ENCODE results near the gene PLA1A. TPM values are rescaled to one million over a fixed set of nuclear protein-coding genes. Genes with fewer than 3 reads are reported as not detected.
"Not testable (repeated sequence)": the region's sequence is repeated elsewhere in the genome, so short reads cannot be mapped to it uniquely, and the experiment has no call there.

Gene PLA1A
- total RNA-seq, result 1.1 TPM
- polyA plus RNA-seq, result 3.0 TPM
- long read RNA-seq, donor 1, result 0 reads
- long read RNA-seq, donor 2, result 0 reads
- long read RNA-seq, donor 3, result 0 reads
- long read RNA-seq, donor 4, result 0 reads
- long read RNA-seq, donor 5, partial matches to known transcripts, result 6 of 8 reads
- long read RNA-seq, donor 5, other reads (novel, unspliced or antisense), result 0 of 8 reads
- long read RNA-seq, donor 6, result 0 reads
- long read RNA-seq, donor 7, partial matches to known transcripts, result 0 of 1 reads
- long read RNA-seq, donor 7, other reads (novel, unspliced or antisense), result 0 of 1 reads
- long read RNA-seq, donor 8, result 0 reads
- long read RNA-seq, donor 9, result 0 reads
- long read RNA-seq, donor 10, result 0 reads

- H3K4me3 ChIP-seq (ENCODE audit: low read length in 2 of 2), result no peak within 1 kb of the TSS
- no peak for DNase-seq (ENCODE audit: low read depth in 6 of 9, low spot score in 9 of 9)
These were observed at the start of gene PLA1A for GRCh38 chr3:119597548-119598288. Gene PLA1A (plus strand): TSS chr3:119597885. CDS start chr3:119597914, 29 bp downstream.

GRCh38 chr3:119548341-119548740, 49.3 kb upstream of the PLA1A start:
- Histone ChIP-seq H3K27ac (ENCODE audit: low read depth in 1 of 2, low read length in 1 of 2) (no peak overlapping the region), H3K9me3 (ENCODE audit: control insufficient read depth in 2 of 2, insufficient read depth in 1 of 2, low read length in 1 of 2) (no peaks in the 10 kb centered on the region), H3K4me3 (ENCODE audit: low read length in 2 of 2) (no peak overlapping the region), H3K27me3 (ENCODE audit: control insufficient read depth in 2 of 2, insufficient read depth in 1 of 2, low read length in 1 of 2) (no peaks in the 10 kb centered on the region), H3K36me3 (ENCODE audit: control insufficient read depth in 2 of 2, insufficient read depth in 2 of 2, low read length in 1 of 2) (no peaks in the 10 kb centered on the region), H3K4me1 (ENCODE audit: control insufficient read depth in 2 of 2, insufficient read depth in 2 of 2, low read length in 2 of 2) (no peaks in the 10 kb centered on the region)
- no peak for DNase-seq (ENCODE audit: low read depth in 6 of 9, low spot score in 9 of 9)
- WGBS, result 73% methylated on average over 3 of the region's 3 CpGs

More at GRCh38 chr3:119597548-119598288, at the start of gene PLA1A:
- 94% methylated on average over 7 of the region's 7 CpGs for WGBS
- H3K36me3 ChIP-seq (ENCODE audit: control insufficient read depth in 2 of 2, insufficient read depth in 2 of 2, low read length in 1 of 2), result no peaks in the 10 kb centered on the region
- H3K9me3 ChIP-seq (ENCODE audit: control insufficient read depth in 2 of 2, insufficient read depth in 1 of 2, low read length in 1 of 2), result no peaks in the 10 kb centered on the region
- H3K27me3 ChIP-seq (ENCODE audit: control insufficient read depth in 2 of 2, insufficient read depth in 1 of 2, low read length in 1 of 2), result no peaks in the 10 kb centered on the region
- H3K27ac ChIP-seq (ENCODE audit: low read depth in 1 of 2, low read length in 1 of 2), result no peak within 1 kb of the TSS
- H3K4me1 ChIP-seq (ENCODE audit: control insufficient read depth in 2 of 2, insufficient read depth in 2 of 2, low read length in 2 of 2), result no peaks in the 10 kb centered on the region

GRCh38 chr3:119550192-119550910, 47.3 kb upstream of the PLA1A start:
- no peaks in the 10 kb centered on the region for H3K9me3 ChIP-seq (ENCODE audit: control insufficient read depth in 2 of 2, insufficient read depth in 1 of 2, low read length in 1 of 2)
- no peaks in the 10 kb centered on the region for H3K36me3 ChIP-seq (ENCODE audit: control insufficient read depth in 2 of 2, insufficient read depth in 2 of 2, low read length in 1 of 2)
- no peak for DNase-seq (ENCODE audit: low read depth in 6 of 9, low spot score in 9 of 9)
- no peak overlapping the region for H3K4me3 ChIP-seq (ENCODE audit: low read length in 2 of 2)
- H3K4me1 ChIP-seq (ENCODE audit: control insufficient read depth in 2 of 2, insufficient read depth in 2 of 2, low read length in 2 of 2), result no peaks in the 10 kb centered on the region
- H3K27me3 ChIP-seq (ENCODE audit: control insufficient read depth in 2 of 2, insufficient read depth in 1 of 2, low read length in 1 of 2), result no peaks in the 10 kb centered on the region
- WGBS, result 95% methylated on average over 9 of the region's 9 CpGs
- no peak overlapping the region for H3K27ac ChIP-seq (ENCODE audit: low read depth in 1 of 2, low read length in 1 of 2)

- Histone ChIP-seq H3K4me1 (ENCODE audit: control insufficient read depth in 2 of 2, insufficient read depth in 2 of 2, low read length in 2 of 2) (peaks cover 0 to 4% of the 10 kb centered on the region in 2 donors), H3K36me3 (ENCODE audit: control insufficient read depth in 2 of 2, insufficient read depth in 2 of 2, low read length in 1 of 2) (no peaks in the 10 kb centered on the region), H3K27me3 (ENCODE audit: control insufficient read depth in 2 of 2, insufficient read depth in 1 of 2, low read length in 1 of 2) (no peaks in the 10 kb centered on the region), H3K27ac (ENCODE audit: low read depth in 1 of 2, low read length in 1 of 2) (no peak overlapping the region), H3K9me3 (ENCODE audit: control insufficient read depth in 2 of 2, insufficient read depth in 1 of 2, low read length in 1 of 2) (no peaks in the 10 kb centered on the region), H3K4me3 (ENCODE audit: low read length in 2 of 2) (no peak overlapping the region)
- no peak for DNase-seq (ENCODE audit: low read depth in 6 of 9, low spot score in 9 of 9)
- 92% methylated on average over 5 of the region's 5 CpGs for WGBS
These were observed 46.1 kb upstream of the PLA1A start for GRCh38 chr3:119551598-119551997.

GRCh38 chr3:119552928-119553327, 44.8 kb upstream of the PLA1A start:
- WGBS, result 97% methylated on average over 6 of the region's 6 CpGs
- DNase-seq (ENCODE audit: low read depth in 6 of 9, low spot score in 9 of 9); H3K27ac ChIP-seq (ENCODE audit: low read depth in 1 of 2, low read length in 1 of 2); H3K9me3 ChIP-seq (ENCODE audit: control insufficient read depth in 2 of 2, insufficient read depth in 1 of 2, low read length in 1 of 2); H3K27me3 ChIP-seq (ENCODE audit: control insufficient read depth in 2 of 2, insufficient read depth in 1 of 2, low read length in 1 of 2); H3K4me3 ChIP-seq (ENCODE audit: low read length in 2 of 2); H3K36me3 ChIP-seq (ENCODE audit: control insufficient read depth in 2 of 2, insufficient read depth in 2 of 2, low read length in 1 of 2); H3K4me1 ChIP-seq (ENCODE audit: control insufficient read depth in 2 of 2, insufficient read depth in 2 of 2, low read length in 2 of 2): not testable (repeated sequence)

- 77% methylated on average over 5 of the region's 5 CpGs for WGBS
- Histone ChIP-seq H3K9me3 (ENCODE audit: control insufficient read depth in 2 of 2, insufficient read depth in 1 of 2, low read length in 1 of 2) (no peaks in the 10 kb centered on the region), H3K4me3 (ENCODE audit: low read length in 2 of 2) (no peak overlapping the region)
These were observed 43.8 kb upstream of the PLA1A start for GRCh38 chr3:119553823-119554415.

GRCh38 chr3:119555309-119555735, 42.4 kb upstream of the PLA1A start:
- H3K27ac ChIP-seq (ENCODE audit: low read depth in 1 of 2, low read length in 1 of 2), result no peak overlapping the region

More at GRCh38 chr3:119553823-119554415, 43.8 kb upstream of the PLA1A start:
- H3K36me3 ChIP-seq (ENCODE audit: control insufficient read depth in 2 of 2, insufficient read depth in 2 of 2, low read length in 1 of 2), result no peaks in the 10 kb centered on the region
- H3K27me3 ChIP-seq (ENCODE audit: control insufficient read depth in 2 of 2, insufficient read depth in 1 of 2, low read length in 1 of 2), result no peaks in the 10 kb centered on the region
- H3K27ac ChIP-seq (ENCODE audit: low read depth in 1 of 2, low read length in 1 of 2), result no peak overlapping the region
- no peak for DNase-seq (ENCODE audit: low read depth in 6 of 9, low spot score in 9 of 9)
- peaks cover 0 to 4% of the 10 kb centered on the region in 2 donors for H3K4me1 ChIP-seq (ENCODE audit: control insufficient read depth in 2 of 2, insufficient read depth in 2 of 2, low read length in 2 of 2)

GRCh38 chr3:119555929-119556328, 41.8 kb upstream of the PLA1A start:
- peak overlapping the region; percentile 37 to 52 for H3K27ac ChIP-seq (ENCODE audit: low read depth in 1 of 2, low read length in 1 of 2)
- H3K36me3 ChIP-seq (ENCODE audit: control insufficient read depth in 2 of 2, insufficient read depth in 2 of 2, low read length in 1 of 2), result no peaks in the 10 kb centered on the region
- H3K4me3 ChIP-seq (ENCODE audit: low read length in 2 of 2), result no peak overlapping the region
- H3K4me1 ChIP-seq (ENCODE audit: control insufficient read depth in 2 of 2, insufficient read depth in 2 of 2, low read length in 2 of 2), result peaks cover 0 to 7% of the 10 kb centered on the region in 2 donors
- H3K9me3 ChIP-seq (ENCODE audit: control insufficient read depth in 2 of 2, insufficient read depth in 1 of 2, low read length in 1 of 2), result no peaks in the 10 kb centered on the region
- no peak for DNase-seq (ENCODE audit: low read depth in 6 of 9, low spot score in 9 of 9)
- H3K27me3 ChIP-seq (ENCODE audit: control insufficient read depth in 2 of 2, insufficient read depth in 1 of 2, low read length in 1 of 2), result no peaks in the 10 kb centered on the region
- WGBS, result 79% methylated on average over 1 of the region's 1 CpG

More at GRCh38 chr3:119555309-119555735, 42.4 kb upstream of the PLA1A start:
- H3K27me3 ChIP-seq (ENCODE audit: control insufficient read depth in 2 of 2, insufficient read depth in 1 of 2, low read length in 1 of 2), result no peaks in the 10 kb centered on the region
- H3K36me3 ChIP-seq (ENCODE audit: control insufficient read depth in 2 of 2, insufficient read depth in 2 of 2, low read length in 1 of 2), result no peaks in the 10 kb centered on the region
- peaks cover 0 to 7% of the 10 kb centered on the region in 2 donors for H3K4me1 ChIP-seq (ENCODE audit: control insufficient read depth in 2 of 2, insufficient read depth in 2 of 2, low read length in 2 of 2)
- WGBS, result 57% methylated on average over 4 of the region's 4 CpGs
- DNase-seq (ENCODE audit: low read depth in 6 of 9, low spot score in 9 of 9), result no peak
- H3K4me3 ChIP-seq (ENCODE audit: low read length in 2 of 2), result no peak overlapping the region
- no peaks in the 10 kb centered on the region for H3K9me3 ChIP-seq (ENCODE audit: control insufficient read depth in 2 of 2, insufficient read depth in 1 of 2, low read length in 1 of 2)

Measured in thymus (tissue), 14 donors.